Measurements from ENCODE around the gene PIGM. TPM values are rescaled to one million over a fixed set of nuclear protein-coding genes. Genes with fewer than 3 reads are reported as not detected.

The PIGM gene
- total RNA-seq, 1 donor from 2014 or later, result 7.0 TPM

DNA sequence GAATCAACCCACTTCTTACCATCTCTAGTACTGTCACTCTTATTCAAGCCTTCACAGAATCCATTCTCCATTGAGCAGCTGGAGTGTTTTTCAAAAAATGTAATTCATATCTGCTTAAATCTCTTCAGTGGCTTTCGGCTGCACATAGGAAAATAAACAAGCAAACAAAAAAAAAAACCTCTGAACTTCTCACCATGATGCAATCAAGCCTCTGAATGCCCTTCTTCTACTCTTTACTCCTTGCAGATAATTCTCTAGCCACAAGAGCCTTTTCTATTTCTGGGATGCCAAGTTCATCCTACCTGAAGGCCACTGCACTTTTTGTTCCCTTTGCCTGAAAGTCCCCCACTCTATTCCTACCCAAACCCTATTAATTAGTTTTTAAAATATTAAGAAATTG, 14.2 kb downstream of the PIGM start:
- Histone ChIP-seq H4K20me1 (ENCODE audit: insufficient read depth, low read length) (no peaks in the 10 kb centered on the region), H3K9ac (ENCODE audit: low read length) (no peak overlapping the region), H3K27me3 (ENCODE audit: insufficient read depth, low read length) (peaks cover 3% of the 10 kb centered on the region), H3K4me2 (ENCODE audit: low read length) (no peak overlapping the region), H3K79me2 (ENCODE audit: insufficient read depth, low read length) (no peaks in the 10 kb centered on the region), H2AFZ (ENCODE audit: low read depth, low read length) (no peak overlapping the region), H3K36me3 (ENCODE audit: insufficient read depth, low read length) (no peaks in the 10 kb centered on the region), H3K4me3 (ENCODE audit: insufficient read depth, low read depth, low read length) (no peak overlapping the region), H3K4me1 (ENCODE audit: insufficient read depth, low read length) (no peaks in the 10 kb centered on the region), H3K9me3 (ENCODE audit: insufficient read depth, low read depth, low read length) (no peaks in the 10 kb centered on the region), H3K27ac (ENCODE audit: low read depth, low read length) (no peak overlapping the region)
- Mint-ChIP-seq H3K4me1 (ENCODE audit: low read depth, unreplicated experiment) (peaks cover 18% of the 10 kb centered on the region), H3K9me3 (ENCODE audit: unreplicated experiment) (peaks cover 2% of the 10 kb centered on the region), H3K36me3 (ENCODE audit: low read depth, unreplicated experiment) (no peaks in the 10 kb centered on the region), H3K4me3 (ENCODE audit: unreplicated experiment) (no peak overlapping the region), H3K27ac (ENCODE audit: unreplicated experiment) (no peak overlapping the region), H3K27me3 (ENCODE audit: low read depth, unreplicated experiment) (no peaks in the 10 kb centered on the region)
- DNase-seq (ENCODE audit: low read depth) (no peak), FAIRE-seq (no peak)
- no peak for TF ChIP-seq EZH2 (IDR thresholded peaks at IDR 0.05; ENCODE audit: insufficient read depth, low read length)
- TF ChIP-seq, protein P1, sequence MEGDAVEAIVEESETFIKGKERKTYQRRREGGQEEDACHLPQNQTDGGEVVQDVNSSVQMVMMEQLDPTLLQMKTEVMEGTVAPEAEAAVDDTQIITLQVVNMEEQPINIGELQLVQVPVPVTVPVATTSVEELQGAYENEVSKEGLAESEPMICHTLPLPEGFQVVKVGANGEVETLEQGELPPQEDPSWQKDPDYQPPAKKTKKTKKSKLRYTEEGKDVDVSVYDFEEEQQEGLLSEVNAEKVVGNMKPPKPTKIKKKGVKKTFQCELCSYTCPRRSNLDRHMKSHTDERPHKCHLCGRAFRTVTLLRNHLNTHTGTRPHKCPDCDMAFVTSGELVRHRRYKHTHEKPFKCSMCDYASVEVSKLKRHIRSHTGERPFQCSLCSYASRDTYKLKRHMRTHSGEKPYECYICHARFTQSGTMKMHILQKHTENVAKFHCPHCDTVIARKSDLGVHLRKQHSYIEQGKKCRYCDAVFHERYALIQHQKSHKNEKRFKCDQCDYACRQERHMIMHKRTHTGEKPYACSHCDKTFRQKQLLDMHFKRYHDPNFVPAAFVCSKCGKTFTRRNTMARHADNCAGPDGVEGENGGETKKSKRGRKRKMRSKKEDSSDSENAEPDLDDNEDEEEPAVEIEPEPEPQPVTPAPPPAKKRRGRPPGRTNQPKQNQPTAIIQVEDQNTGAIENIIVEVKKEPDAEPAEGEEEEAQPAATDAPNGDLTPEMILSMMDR (IDR thresholded peaks at IDR 0.05; ENCODE audit: insufficient read depth, low read depth, low read length), result no peak

DNA sequence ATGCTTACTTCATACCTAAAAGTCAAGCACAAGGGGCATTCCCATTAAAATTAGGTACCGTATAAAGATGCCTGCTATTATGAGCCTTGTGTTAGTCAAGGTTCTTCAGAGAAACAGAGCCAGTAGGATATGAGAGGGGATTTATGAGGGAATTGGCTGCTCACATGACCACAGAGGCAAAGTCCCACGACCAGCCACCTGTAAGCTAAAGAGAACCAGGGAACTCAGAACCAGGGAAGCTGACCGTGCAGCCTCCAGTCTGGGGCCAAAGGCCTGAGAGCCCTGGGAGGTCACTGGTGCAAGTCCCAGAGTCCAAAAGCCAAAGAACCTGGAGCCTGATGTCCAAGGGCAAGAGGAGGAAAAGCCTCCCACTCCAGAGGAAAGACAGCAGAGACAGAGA, 20.0 kb downstream of the PIGM start:
- FAIRE-seq (no peak), DNase-seq (ENCODE audit: low read depth) (no peak)
- Histone ChIP-seq H3K9me3 (ENCODE audit: insufficient read depth, low read depth, low read length) (no peaks in the 10 kb centered on the region), H3K27ac (ENCODE audit: low read depth, low read length) (no peak overlapping the region), H3K79me2 (ENCODE audit: insufficient read depth, low read length) (no peaks in the 10 kb centered on the region), H3K36me3 (ENCODE audit: insufficient read depth, low read length) (no peaks in the 10 kb centered on the region), H3K4me3 (ENCODE audit: insufficient read depth, low read depth, low read length) (no peak overlapping the region), H4K20me1 (ENCODE audit: insufficient read depth, low read length) (no peaks in the 10 kb centered on the region), H3K4me1 (ENCODE audit: insufficient read depth, low read length) (no peaks in the 10 kb centered on the region), H2AFZ (ENCODE audit: low read depth, low read length) (no peak overlapping the region), H3K27me3 (ENCODE audit: insufficient read depth, low read length) (peaks cover 10% of the 10 kb centered on the region), H3K4me2 (ENCODE audit: low read length) (no peak overlapping the region), H3K9ac (ENCODE audit: low read length) (no peak overlapping the region)
- TF ChIP-seq, protein P1 (IDR thresholded peaks at IDR 0.05; ENCODE audit: insufficient read depth, low read depth, low read length), result no peak
- TF ChIP-seq EZH2 (IDR thresholded peaks at IDR 0.05; ENCODE audit: insufficient read depth, low read length), result no peak
- Mint-ChIP-seq H3K4me1 (ENCODE audit: low read depth, unreplicated experiment) (no peaks in the 10 kb centered on the region), H3K4me3 (ENCODE audit: unreplicated experiment) (no peak overlapping the region), H3K36me3 (ENCODE audit: low read depth, unreplicated experiment) (no peaks in the 10 kb centered on the region), H3K9me3 (ENCODE audit: unreplicated experiment) (no peaks in the 10 kb centered on the region), H3K27ac (ENCODE audit: unreplicated experiment) (no peak overlapping the region), H3K27me3 (ENCODE audit: low read depth, unreplicated experiment) (no peaks in the 10 kb centered on the region)

DNA sequence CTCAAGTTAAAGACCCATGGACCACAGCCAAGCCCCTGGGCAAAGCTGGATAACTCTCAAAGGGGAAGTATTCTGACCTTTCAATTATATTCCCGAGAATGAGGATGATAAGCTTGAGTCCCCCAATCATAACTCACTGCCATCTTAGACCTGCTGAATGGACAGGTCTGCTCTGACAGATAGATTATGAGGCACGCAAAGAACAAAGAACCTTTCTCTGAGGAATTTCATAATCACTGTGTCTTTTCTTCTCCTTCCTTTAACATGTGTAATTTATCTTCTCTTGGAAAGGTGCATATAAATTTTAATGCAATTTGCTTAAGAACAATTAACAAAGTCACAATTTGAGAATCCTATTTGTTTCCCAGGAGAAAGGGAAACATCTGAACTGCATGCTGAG, 22.0 kb downstream of the PIGM start:
- Histone ChIP-seq H3K4me1 (ENCODE audit: insufficient read depth, low read length) (no peaks in the 10 kb centered on the region), H3K79me2 (ENCODE audit: insufficient read depth, low read length) (no peaks in the 10 kb centered on the region), H3K9ac (ENCODE audit: low read length) (no peak overlapping the region), H3K27ac (ENCODE audit: low read depth, low read length) (no peak overlapping the region), H2AFZ (ENCODE audit: low read depth, low read length) (no peak overlapping the region), H3K9me3 (ENCODE audit: insufficient read depth, low read depth, low read length) (no peaks in the 10 kb centered on the region), H4K20me1 (ENCODE audit: insufficient read depth, low read length) (no peaks in the 10 kb centered on the region), H3K4me3 (ENCODE audit: insufficient read depth, low read depth, low read length) (no peak overlapping the region), H3K27me3 (ENCODE audit: insufficient read depth, low read length) (peaks cover 10% of the 10 kb centered on the region), H3K36me3 (ENCODE audit: insufficient read depth, low read length) (no peaks in the 10 kb centered on the region), H3K4me2 (ENCODE audit: low read length) (no peak overlapping the region)
- TF ChIP-seq, protein P1 (IDR thresholded peaks at IDR 0.05; ENCODE audit: insufficient read depth, low read depth, low read length), result no peak
- no peak for TF ChIP-seq EZH2 (IDR thresholded peaks at IDR 0.05; ENCODE audit: insufficient read depth, low read length)
- H3K9me3 Mint-ChIP-seq (ENCODE audit: unreplicated experiment), result no peaks in the 10 kb centered on the region
- DNase-seq (ENCODE audit: low read depth) (no peak), FAIRE-seq (no peak)
- H3K27ac Mint-ChIP-seq (ENCODE audit: unreplicated experiment), result no peak overlapping the region
- no peaks in the 10 kb centered on the region for H3K36me3 Mint-ChIP-seq (ENCODE audit: low read depth, unreplicated experiment)
- H3K4me3 Mint-ChIP-seq (ENCODE audit: unreplicated experiment), result no peak overlapping the region
- H3K4me1 Mint-ChIP-seq (ENCODE audit: low read depth, unreplicated experiment), result no peaks in the 10 kb centered on the region
- H3K27me3 Mint-ChIP-seq (ENCODE audit: low read depth, unreplicated experiment), result peaks cover 5% of the 10 kb centered on the region

Data from astrocyte (in vitro differentiated cells and primary cell).